Measurements from ENCODE around the gene FASTKD1.

Gene FASTKD1

DNA sequence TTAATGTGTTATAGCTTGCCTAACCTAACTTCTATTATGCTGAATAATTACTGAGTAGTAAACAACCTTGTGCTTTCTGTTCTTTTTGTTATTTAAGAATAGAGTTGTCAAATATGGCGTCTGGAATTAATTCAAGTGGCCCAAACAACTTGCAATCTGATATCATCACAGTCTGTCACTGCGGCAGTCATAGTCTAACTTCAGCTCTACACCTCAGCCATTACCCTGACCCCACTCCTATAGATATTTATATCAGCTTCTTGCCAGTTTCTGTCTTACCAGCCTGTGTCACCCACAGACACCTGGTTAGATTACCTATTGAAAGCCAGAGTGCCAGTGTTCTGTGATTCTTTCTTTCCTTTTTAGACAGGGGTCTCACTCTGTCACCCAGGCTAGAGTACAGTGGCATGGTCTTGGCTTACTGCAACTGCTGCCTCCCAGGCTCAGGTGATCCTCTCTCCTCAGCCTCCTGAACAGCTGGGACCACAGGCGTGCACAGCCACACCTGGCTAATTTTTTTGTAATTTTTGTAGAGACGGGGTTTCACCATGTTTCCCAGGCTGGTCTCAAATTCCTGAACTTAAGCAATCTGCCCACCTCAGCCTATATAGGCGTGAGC, 78.2 kb downstream of the FASTKD1 start:
- no peak for DNase-seq

GRCh38 chr2:169493360-169493759, 80.3 kb downstream of the FASTKD1 start:
- DNase-seq: no peak

DNA sequence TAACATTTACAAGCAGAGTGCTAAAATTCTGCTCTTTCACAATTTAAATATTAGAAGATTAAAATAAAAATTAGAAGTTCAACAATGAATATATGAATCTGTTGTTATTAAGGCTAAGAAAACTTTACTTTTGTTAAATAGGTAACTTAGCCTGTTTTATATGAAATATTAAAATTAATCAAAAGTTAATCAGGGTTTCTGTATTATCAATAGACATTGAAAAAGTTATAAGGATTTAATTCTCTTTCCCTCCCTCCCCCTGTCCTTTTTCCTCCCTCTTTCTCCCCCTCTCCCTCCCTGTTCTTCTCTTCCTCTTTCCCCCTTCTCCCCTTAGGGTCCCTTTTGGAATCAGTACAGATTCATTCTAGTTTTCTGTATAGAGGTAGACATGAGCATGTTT, 82.3 kb downstream of the FASTKD1 start:
- no peak for DNase-seq

- DNase-seq: no peak
These were observed 82.8 kb downstream of the FASTKD1 start for GRCh38 chr2:169490834-169491233.

- no peak for DNase-seq
These were observed 87.2 kb downstream of the FASTKD1 start for GRCh38 chr2:169486487-169486886.

DNA sequence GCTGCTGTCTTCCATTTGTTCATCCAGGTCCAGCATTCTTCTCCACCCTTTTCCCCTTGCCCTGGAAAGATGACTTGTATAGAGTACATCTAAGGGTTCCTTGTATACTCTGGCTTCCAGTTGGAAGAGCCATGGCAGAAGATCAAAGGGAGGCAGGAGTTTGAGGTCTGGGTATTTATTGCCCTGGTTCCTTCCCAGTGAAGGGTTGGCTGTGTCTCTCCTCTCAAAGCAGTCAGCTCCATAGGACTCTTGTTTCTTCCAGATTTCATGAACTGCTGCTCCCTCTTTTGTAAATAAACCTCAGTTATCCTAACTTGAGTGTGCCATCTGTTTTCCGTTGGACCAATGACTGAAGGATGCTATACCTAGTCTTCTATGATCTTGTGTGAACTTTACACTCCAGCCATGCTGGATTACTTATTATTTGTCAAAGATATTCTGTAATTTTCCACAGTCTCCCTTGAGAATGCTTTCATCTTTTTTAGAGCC, 88.0 kb downstream of the FASTKD1 start:
- no peak for DNase-seq

GRCh38 chr2:169480079-169480465, 93.6 kb downstream of the FASTKD1 start:
- DNase-seq: no peak

All from CD4-positive, alpha-beta T cell treated with Interleukin-17A for 4 hours (primary cell).